NOMO-1 treated with dmso at 0.1 percent for 144 hours (cell line): ENCODE results near the gene LDHAL6A.
"Not testable (repeated sequence)": the region's sequence is repeated elsewhere in the genome, so short reads cannot be mapped to it uniquely, and the experiment has no call there.

Experiments
- DNase-seq: peaks from one replicate; lab custom pipeline; 2025; ENCODE audit not compliant: unreplicated experiment; lab: John Stamatoyannopoulos, UW

The LDHAL6A gene

GRCh38 chr11:18455686-18456372 lies at the start of gene LDHAL6A:
LDHAL6A (plus strand) TSS chr11:18455856; CDS start chr11:18456681, 825 bp downstream.
- no peak for DNase-seq

DNA sequence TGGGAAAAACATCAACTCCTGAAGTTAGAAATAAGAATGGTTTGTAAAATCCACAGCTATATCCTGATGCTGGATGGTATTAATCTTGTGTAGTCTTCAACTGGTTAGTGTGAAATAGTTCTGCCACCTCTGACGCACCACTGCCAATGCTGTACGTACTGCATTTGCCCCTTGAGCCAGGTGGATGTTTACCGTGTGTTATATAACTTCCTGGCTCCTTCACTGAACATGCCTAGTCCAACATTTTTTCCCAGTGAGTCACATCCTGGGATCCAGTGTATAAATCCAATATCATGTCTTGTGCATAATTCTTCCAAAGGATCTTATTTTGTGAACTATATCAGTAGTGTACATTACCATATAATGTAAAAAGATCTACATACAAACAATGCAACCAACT lies 48.3 kb upstream of the LDHAL6A start:
- DNase-seq = not testable (repeated sequence)

- no peak for DNase-seq
These were observed 46.9 kb upstream of the LDHAL6A start for GRCh38 chr11:18408558-18409291.

GRCh38 chr11:18416459-18416858 lies 39.2 kb upstream of the LDHAL6A start:
- DNase-seq = no peak

- DNase-seq = no peak
These were observed 36.6 kb upstream of the LDHAL6A start for GRCh38 chr11:18419040-18419439.

GRCh38 chr11:18420067-18420466 lies 35.6 kb upstream of the LDHAL6A start:
- no peak for DNase-seq

- no peak for DNase-seq
These were observed 28.4 kb upstream of the LDHAL6A start for GRCh38 chr11:18427240-18427639.

DNA sequence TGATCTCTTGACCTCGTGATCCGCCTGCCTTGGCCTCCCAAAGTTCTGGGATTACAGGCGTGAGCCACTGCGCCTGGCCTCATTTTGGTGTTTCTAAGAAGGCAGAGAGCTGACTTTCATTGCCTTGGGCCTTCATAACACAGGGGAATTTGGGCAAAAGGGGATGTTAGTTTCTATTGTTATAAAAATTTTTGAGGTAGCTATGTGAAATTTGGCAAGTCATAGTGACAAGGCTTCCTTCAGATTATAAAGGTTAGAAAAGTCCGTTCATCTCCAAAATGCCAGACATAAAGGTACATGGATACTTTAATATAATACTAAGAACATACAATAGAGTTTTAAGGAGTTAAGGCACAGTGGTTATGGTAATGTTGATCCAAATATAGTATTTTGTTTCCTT lies 26.3 kb upstream of the LDHAL6A start:
- DNase-seq = no peak

GRCh38 chr11:18438691-18439090 lies 17.0 kb upstream of the LDHAL6A start:
- DNase-seq = no peak

DNA sequence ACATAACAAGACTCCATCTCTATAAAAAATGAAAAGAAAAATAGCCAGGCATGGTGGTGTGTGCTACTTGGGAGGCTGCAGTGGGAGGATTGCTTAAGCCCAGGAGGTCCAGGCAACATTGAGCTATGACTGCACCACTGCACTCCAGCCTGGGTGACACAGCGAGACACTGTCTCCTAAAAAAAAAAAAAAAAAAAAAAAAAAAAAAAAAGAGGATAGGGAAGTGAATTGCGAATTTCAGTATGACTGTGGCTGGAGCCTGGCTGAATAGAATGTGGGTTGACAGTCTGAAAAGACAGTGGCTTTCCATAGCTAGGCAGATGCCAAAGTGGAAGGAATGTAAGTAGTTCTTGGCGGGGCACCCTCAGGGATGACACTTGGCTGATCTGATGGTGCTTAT lies 6.4 kb upstream of the LDHAL6A start:
- DNase-seq = no peak

- no peak for DNase-seq
These were observed 2.7 kb upstream of the LDHAL6A start for GRCh38 chr11:18452927-18453326.

- no peak for DNase-seq
These were observed 1.8 kb downstream of the LDHAL6A start for GRCh38 chr11:18457450-18457849.

DNA sequence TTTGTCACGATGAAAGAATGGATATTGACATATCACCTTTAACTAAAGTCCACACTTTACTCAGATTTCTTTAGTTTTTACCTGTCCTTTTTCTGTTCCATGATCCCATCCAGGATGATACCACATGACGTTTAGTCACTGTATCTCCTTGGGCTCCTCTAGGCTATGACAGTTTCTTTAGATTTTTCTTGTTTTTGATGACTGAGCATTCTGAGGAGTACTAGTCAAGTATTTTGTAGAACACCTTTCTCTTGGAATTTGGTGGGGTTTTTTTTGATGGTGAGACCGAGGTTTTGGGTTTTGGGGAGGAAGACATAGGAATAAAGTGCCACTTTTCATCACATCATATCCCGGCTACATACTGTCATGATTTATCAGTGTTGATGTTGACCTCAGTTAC lies 4.0 kb downstream of the LDHAL6A start:
- no peak for DNase-seq

DNA sequence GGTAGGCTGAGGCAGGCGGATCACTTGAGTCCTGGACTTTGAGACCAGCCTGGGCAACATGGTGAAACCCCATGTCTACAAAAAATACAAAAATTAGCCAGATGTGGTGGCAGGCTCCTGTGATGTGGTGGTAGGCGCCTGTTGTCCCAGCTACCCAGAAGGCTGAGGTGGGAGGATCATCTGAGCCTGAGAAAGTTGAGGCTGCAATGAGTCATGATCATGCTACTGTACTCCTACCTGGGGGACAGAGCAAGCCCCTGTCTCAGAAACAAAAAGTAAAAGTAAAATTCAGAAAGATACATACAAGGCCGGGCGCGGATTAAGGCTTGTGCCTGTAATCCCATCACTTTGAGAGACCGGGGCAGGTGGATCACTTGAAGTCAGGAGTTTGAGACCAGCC lies 6.3 kb downstream of the LDHAL6A start:
- no peak for DNase-seq

DNA sequence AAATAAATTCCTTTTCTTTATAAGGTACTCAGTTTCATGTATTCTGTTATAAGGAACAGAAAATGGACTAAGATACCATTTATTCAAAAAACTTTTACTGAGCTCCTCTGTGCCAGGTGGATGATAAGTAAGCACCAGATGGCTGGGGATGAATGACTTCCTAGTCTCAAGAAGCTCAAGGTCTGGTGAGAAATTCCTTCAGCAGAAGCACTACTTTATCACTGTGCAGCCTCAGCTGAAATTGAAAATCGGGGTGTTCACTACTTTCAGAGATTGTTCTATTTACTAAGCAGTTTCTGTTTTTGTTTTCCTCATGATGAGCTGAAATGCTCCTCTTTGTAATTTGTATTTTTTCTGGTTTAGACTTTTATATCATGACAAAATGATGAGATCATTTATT lies 7.8 kb downstream of the LDHAL6A start:
- DNase-seq = no peak

DNA sequence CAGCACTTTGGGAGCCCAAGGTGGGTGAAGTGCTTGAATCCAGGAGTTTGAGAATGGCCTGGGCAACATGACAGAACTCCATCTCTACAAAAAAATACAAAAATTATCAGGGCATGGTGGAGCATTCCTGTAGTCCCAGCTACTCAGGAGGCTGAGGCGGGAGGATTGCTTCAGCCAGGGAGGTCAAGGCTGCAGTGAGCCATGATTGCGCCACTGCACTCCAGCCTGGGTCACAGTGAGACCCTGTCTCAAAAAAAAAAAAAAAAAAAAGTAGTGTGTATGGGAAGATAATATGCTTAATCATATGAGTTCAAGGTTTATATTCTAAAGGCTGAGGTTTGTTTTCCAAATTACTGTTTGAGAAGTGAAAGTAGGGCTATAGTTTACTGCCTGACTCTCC lies 10.7 kb downstream of the LDHAL6A start:
- DNase-seq = no peak

- DNase-seq = no peak
These were observed 12.4 kb downstream of the LDHAL6A start for GRCh38 chr11:18468059-18468458.

DNA sequence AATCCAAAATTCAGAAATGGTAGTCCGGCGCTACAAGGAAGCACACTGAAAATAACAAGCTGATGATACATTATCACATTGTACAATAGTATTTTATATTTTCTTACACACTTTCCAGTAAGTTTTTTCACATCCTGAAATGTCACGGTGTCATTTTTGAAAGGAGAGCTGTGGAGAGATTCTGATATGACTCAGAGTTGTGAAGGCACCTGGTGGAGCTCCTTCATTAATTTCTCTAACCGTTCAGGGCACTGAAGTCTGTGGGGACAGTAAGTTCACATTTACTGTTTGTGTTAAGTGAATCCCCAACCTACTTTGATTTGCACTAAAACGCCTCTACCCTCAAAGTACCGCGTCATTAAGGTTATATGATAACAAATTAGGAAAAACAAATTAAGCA lies 13.3 kb downstream of the LDHAL6A start:
- DNase-seq = no peak

DNA sequence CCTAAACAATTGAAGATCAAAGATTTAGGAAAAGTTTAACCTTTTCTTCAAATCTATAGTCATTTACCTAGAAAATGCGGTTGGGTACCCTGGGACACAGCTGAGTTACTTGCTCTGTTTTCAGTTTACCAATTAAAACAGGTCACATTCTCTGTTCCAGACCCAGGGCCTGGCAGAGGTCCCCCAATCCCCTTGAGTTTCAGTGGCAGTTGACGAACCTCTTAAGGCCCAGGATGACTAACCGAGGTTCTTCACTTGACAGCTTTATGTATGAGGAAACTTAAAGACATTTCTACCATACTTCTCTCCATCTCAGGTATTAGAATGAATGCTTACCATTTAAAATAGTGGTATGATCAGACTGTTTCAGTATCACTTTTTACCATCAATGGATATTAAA lies 16.3 kb downstream of the LDHAL6A start:
- DNase-seq = no peak

- DNase-seq = no peak
These were observed 16.9 kb downstream of the LDHAL6A start for GRCh38 chr11:18472587-18472986.

DNA sequence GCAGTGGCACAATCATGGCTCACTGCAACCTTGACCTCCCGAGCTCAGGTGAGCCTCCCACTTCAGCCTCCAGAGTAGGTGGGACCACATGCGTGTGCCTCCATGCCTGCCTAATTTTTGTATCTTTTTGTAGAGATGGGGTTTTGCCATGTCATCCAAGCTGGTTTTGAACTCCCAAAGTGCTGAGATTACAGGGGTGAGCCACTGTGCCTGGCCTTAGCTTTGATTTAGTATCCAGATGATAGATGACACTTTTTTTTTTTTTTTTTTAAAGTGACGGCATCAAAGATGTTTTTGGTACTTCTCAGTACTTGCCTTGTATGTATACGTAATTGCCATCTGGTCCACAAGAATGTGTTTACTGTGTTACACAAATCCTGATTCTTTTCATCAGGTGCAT lies 23.4 kb downstream of the LDHAL6A start:
- DNase-seq = no peak

- no peak for DNase-seq
These were observed 30.4 kb downstream of the LDHAL6A start for GRCh38 chr11:18485913-18486528.
